LNCaP clone FGC (cell line): ENCODE measurements around the gene KIAA2012.

ENCODE experiments used
- DNase-seq: peaks from one replicate; pipeline ENCODE4 v3.0.0-alpha.2; 2011; ENCODE audit warnings: low read depth
- H3K4me3 ChIP-seq: 2 replicates; pipeline ENCODE4 v1.5.1; 2011; ENCODE audit warnings: mild to moderate bottlenecking, low read depth, low read length, control low read depth
- CTCF ChIP-seq: IDR thresholded peaks from 2 replicates; pipeline ENCODE4 v1.5.1; 2012; ENCODE audit warnings: mild to moderate bottlenecking; ENCODE audit not compliant: control insufficient read depth, insufficient read depth; ENCODE audit errors: extremely low read depth

Gene KIAA2012

GRCh38 chr2:202141329-202141947 lies 68.4 kb downstream of the KIAA2012 start:
- TF ChIP-seq CTCF = no peak
- no peak for DNase-seq
- no peak overlapping the region for H3K4me3 ChIP-seq

- no peak overlapping the region for H3K4me3 ChIP-seq
- no peak for DNase-seq
- TF ChIP-seq CTCF = no peak
Measured at GRCh38 chr2:202142540-202142939, 69.5 kb downstream of the KIAA2012 start.

GRCh38 chr2:202147775-202148174 lies 74.7 kb downstream of the KIAA2012 start:
- TF ChIP-seq CTCF = no peak
- H3K4me3 ChIP-seq = no peak overlapping the region
- no peak for DNase-seq

GRCh38 chr2:202148515-202149154 lies 75.6 kb downstream of the KIAA2012 start:
- no peak for DNase-seq
- no peak overlapping the region for H3K4me3 ChIP-seq

GRCh38 chr2:202149155-202149762 lies 76.2 kb downstream of the KIAA2012 start:
- no peak for TF ChIP-seq CTCF
- DNase-seq = no peak
- no peak overlapping the region for H3K4me3 ChIP-seq

More at GRCh38 chr2:202148515-202149154, 75.6 kb downstream of the KIAA2012 start:
- no peak for TF ChIP-seq CTCF

- no peak for DNase-seq
- TF ChIP-seq CTCF = no peak
- H3K4me3 ChIP-seq = no peak overlapping the region
Measured at GRCh38 chr2:202149936-202150335, 76.9 kb downstream of the KIAA2012 start.
